GM18858 (cell line): ENCODE results near the gene ABCC1.

Source experiments
- ATAC-seq: cut with Tn5 transposase; IDR thresholded peaks from one replicate; pipeline ENCODE4 v1.9.1; 2021; ENCODE audit not compliant: unreplicated experiment

ABCC1 gene

DNA sequence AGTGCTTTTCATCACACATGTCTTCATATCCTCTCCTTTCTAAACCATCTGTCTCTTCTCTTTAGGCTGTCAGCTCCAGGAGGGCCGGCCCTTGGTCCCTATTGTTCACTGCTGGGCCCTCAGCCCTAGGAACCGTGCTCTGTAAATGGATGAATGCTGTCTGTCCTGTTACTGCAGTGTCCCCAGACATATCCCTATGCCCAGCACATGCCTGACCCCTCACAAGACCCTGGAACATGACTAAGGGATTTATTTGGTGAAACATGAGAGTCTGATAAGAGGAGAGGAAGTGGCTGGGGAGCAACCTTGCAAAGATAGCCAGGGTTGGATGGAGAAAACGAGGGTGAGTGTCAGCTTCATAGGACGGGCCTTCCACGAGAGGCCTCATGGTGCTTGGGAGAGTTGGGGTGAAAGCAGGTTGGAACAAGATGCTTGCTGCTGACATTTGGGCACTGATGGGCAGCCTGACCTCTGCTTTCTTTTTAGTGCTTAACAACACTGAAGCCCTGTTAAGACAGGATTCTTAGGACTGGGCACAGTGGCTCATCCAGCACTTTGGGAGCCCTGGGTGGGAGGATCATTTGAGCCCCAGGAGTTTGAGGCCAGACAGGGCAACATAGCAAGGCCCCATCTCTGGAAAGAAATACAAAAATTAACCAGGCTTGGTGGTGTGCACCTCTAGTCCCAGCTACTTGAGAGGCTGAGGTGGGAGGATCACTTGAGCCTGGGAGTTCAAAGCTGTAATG lies 39.0 kb downstream of the ABCC1 start:
- no peak for ATAC-seq

DNA sequence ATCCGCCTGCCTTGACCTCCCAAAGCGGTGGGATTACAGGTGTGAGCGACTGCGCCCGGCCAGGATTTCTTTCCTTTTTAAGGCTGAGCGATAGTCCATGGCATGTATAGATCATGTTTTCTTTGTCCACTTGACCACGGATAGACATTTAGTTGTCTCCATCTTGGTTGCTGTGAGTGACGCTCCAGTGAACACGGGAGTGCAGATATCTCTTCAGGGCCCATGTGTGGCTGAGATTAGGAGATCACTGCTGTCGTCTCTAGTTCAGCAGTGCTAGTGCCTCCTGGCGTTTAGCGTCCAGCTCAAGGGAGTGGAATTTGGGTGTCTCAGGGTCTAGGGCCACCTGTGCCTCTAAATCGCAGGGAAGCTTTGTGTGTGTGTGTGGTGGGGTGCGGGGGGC lies 41.5 kb downstream of the ABCC1 start:
- ATAC-seq: no peak

DNA sequence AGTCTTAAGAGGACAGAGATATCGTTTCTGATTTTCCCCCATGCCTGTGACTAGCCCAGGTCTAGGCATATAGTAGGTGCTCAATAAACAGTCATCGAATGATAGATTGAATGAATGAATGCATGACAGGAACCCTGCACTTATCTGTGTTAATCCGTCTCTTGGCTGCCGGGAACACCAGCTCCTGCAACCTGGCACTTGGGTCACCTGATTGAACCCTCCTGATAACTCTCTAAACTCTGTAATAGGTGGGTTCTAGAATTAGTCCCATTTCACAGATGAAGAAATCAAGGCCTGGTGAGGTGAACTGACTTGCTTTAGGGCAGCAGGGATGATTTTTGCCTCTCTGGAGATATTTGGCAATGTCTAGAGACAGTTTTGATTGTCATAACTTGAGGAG lies 43.7 kb downstream of the ABCC1 start:
- no peak for ATAC-seq

DNA sequence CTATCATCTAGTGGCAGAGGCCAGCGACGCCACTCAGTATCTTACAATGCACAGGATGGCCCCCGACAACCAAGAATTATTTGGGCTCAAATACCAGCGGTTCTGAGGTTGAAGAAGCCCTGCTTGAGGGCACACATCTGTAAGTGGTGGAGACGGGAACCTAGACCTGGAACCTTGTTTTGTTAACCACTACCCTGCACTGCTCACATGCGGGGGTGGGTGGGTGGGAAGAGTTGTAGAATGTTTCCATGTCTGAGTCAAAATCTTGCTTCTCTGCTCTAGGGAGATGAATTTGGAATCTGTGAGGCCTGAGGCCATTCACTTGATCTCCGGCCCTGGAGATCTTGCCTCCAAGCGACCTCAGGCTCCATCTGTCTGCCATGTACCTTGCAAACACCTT lies 44.1 kb downstream of the ABCC1 start:
- no peak for ATAC-seq

DNA sequence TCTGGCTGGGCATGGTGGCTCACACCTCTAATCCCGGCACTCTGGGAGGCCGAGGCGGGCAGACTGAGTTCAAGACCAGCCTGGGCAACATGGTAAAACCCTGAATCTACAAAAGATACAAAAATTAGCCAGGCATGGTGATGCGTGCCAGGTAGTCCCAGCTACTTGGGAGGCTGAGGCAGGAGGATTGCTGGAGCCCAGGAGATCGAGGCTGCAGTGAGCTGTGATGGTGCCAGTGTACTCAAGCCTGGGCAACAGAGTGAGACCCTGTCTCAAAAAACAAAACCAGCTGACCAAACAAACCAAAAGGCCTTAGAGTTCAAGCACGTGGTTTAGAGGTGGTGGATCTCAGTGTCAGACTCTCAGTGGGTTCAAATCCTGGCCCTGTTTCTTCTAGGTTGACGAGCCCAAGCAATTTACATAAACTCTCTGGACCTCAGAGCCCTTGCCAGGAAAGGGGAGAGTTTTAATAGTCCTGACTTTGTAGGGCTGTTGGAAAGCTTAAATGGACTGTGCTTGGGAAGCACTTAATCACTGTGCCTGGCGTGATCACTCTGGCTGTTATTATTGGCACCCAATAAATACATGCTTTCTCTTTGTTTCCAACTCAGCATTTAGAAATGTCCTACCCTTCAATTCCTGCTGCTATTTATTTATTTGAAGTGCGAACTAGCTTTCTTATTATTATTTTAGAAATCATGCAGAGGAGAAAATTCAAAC lies 44.7 kb downstream of the ABCC1 start:
- no peak for ATAC-seq

DNA sequence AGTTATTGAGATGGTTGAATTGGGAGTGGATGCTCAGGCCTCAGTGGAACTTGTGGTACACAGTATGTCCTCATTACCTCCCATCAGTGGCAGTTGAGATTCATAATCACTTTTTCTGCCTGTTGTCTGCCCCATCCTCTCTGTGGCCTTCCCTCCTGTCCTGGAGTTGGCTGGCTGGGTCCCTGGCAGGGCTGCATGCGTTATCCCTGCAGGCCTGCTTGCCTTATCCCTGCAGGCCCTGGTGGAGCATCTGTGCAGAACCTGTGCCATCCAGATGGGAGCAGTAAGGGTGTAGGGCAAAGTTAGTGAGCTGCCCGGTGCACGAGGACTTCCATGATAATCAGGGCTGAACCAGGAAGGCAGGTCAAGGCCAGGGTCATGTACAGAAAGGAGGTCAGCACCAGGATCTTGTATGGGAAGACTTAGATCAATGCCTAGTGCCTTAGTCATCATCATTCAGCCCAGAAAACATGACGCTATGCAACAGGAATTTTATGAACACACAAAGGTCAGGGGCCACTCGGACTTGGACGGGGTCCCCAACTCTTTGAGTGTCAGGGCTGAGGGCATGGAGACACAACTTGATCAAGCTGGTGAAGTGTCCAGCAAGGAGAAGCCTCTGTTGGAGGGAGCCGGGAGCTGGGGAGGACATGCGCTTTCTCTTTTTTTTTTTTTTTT lies 47.2 kb downstream of the ABCC1 start:
- no peak for ATAC-seq

DNA sequence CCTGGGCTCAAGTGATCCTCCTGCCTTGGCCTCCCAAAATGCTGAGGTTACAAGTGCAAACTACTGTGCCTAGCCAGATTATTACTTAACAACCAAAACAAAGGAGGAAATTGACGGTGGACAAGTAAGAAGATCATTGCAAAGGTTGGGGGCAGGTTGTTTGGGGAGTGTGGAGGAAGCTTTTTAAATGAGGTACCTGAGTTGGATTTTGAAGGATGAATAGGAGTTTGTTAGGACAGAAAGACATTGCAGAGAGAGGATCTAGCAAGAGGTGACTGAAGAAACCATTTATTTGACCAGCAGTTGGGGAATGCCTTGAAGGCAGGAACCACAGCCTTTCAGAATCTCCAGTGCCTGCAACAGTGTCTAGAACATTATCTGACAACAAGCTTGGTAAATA lies 51.3 kb downstream of the ABCC1 start:
- no peak for ATAC-seq

DNA sequence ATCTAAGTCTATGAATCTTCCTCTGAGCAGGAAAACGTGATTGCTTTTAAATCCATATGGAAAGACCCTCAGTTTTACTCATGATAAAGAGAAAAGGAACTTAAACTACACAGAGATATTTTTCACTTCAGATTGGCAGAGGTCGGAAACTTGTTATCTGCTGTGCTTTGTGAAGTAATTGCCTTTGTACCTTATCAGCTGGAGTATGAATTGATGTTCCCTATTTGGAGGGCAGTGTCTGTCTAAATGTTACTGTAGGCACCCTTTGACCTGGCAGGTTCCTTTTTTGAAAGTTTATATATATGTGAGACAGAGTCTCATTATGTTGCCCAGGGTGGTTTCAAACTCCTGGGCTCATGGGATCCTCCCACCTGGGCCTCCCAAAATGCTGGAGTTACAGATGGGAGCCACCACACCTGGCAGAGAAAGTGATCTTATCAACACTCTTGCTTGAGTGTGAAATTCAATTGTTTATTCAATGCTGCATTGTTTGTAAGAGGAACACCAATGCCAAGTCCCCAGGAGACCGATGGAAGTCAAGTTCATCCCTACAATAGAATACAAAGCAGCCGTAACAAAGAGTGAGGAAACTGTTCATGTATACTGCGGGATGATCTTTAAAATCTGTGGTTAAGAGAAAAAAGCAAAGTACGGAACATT lies 52.3 kb downstream of the ABCC1 start:
- ATAC-seq: no peak

DNA sequence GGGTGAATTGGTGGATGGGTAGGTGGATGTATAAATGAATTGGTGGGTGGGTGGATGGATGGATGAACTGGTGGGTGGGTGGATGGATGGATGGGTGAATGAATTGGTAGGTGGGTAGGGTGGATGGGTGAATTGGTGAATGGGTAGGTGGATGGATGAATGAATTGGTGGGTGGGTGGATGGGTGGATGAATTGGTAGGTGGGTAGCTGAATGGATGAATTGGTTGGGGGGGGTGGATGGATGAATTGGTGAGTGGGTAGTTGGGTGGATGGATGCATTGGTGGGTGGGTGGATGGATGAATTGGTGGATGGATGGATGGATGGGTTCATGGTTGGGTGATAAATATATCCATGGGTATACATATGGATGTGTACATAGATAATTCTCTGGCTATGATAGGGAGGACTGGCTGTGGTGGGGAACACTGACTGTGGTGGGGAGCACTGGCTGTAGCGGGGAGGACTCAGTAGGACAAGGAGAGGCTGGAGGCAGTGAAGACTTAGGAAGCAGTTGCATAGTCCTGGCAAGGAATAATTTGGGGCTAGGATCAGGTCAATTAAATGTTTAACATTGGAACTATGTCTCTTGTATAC lies 54.4 kb downstream of the ABCC1 start:
- no peak for ATAC-seq

DNA sequence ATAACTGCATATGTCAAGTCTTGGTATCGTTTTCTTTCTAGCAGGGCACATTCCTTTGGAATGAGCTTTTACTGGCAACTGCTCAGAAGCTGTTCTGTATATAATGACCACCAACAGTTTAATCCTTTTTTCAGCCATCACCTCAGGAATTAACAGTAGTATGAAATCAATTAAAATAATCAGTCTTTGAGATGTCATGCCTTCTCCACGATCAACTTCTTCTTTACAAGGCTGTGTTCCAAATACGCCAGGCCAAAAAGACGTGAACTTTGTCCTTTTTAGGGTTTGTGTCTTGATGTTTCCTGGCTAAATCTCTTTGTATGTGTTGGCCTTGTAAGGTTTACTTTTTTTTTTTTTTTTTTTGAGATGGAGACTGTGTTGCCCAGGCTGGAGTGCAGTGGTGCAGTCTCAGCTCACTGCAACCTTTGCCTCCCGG lies 54.9 kb downstream of the ABCC1 start:
- no peak for ATAC-seq

DNA sequence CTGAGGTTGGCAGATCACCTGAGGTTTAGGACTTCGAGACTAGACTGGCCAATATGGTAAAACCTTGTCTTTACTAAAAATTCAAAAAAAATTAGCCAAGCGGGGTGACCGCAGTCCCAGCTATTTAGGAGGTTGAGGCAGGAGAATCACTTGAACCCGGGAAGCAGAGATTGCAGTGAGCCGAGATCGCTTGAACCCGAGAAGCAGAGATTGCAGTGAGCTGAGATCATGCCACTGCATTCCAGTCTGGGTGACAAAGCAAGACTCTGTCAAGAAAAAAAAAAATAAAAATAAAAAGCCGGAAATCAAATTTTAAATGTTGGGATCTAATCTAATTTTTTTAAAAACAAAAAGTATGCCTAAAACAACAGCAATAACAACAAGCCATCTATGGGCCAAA lies 56.3 kb downstream of the ABCC1 start:
- ATAC-seq: no peak

DNA sequence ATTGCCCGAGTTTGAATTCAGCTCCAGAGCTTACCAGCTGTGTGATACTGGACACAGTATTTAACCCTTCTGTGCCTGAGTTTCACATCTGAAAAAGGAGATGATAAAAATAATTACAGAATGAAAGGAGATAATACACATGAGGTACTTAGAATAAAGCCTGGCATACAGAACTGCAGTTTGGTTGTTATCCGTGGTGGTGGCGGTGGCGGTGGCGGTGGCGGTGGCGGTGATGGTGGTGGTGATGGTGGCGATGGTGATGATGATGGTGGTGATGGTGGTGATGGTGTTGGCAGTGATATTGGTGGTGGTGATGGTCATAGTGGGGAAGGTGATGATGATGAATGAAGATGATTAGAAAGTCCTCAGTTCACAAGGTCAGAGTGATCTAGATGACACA lies 57.2 kb downstream of the ABCC1 start:
- ATAC-seq: no peak

DNA sequence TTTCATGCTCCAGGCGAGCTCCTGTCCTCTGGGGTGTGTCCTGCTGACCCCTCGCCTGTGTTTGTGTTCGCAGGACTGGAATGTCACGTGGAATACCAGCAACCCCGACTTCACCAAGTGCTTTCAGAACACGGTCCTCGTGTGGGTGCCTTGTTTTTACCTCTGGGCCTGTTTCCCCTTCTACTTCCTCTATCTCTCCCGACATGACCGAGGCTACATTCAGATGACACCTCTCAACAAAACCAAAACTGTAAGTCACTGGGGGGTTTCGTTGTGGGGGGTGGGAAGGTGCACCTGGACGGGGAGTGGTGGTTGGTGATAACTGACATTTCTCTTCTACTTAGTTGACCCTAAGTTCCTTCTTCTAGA lies 58.3 kb downstream of the ABCC1 start:
- peak; percentile 55 for ATAC-seq

DNA sequence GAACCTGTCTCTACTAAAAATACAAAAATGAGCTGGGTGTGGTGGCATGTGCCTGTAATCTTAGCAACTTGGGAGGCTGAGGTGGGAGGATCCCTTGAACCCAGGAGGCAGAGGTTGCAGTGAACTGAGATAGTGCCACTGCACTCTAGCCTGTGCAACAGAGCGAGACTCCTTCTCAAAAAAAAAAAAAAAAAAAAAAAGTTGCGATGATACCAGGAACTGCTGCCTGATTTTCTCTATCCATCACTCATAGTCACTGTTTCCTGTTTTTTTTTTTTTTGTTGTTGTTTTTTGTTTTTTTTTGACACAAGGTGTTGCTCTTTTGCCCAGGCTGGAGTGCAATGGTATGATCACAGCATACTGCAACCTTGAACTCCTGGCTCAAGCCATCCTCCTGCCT lies 59.2 kb downstream of the ABCC1 start:
- ATAC-seq: no peak

DNA sequence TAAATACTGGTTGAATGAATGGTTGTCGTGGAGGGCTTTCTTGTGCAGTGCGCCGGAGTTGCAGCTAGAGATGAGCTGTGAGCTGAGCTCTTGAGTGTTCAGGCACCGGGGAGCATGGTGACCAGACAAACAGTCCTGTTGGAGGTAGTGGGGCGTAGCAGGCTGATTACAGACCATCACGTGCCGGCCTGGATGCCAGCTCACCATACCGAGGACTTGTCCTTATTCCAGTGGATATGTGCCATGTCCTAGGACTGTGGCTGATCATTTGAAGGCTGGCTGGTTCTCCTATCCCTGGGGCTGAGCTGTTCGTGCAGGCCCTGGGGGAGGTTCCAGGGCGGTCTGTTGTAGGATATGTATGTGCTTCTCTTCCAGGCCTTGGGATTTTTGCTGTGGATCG lies 60.0 kb downstream of the ABCC1 start:
- no peak for ATAC-seq

DNA sequence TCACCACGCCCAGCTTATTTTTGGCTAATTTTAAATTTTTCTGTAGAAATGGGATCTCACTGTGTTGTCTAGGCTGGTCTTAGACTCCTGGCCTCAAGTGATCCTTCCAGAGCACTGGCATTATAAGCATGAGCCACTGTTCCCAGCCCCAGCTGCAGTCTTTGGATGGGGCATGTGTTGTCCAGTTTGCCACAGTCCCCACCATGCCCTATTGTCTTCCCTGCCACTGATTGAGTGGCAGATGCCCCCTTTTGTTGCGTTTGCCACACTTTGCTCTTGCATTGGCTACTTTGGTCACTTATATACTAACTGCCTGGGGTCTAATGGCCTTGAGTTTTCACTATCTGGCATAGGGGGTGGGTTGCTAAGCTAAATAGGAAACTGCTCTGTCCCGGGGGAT lies 60.8 kb downstream of the ABCC1 start:
- ATAC-seq: no peak

DNA sequence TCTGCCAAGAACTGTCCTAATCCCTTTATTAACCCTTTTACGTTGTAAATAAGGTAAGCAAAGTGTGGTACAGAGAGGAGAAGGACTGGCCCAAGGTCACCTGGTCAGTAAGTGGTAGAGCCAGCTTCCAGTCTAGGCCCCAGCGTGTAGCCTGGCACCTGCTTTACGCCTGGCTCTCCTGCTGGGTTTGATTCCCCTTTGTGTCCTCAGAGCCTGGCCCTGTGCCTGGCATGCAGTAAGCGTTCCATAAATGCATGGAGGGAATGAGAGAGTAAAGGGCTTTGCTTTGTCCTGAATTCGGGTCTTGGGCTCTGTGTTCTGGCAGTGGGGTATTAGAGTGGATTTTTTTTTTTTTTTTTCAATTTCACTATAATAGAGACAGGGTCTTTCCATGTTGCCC lies 62.7 kb downstream of the ABCC1 start:
- ATAC-seq: no peak

DNA sequence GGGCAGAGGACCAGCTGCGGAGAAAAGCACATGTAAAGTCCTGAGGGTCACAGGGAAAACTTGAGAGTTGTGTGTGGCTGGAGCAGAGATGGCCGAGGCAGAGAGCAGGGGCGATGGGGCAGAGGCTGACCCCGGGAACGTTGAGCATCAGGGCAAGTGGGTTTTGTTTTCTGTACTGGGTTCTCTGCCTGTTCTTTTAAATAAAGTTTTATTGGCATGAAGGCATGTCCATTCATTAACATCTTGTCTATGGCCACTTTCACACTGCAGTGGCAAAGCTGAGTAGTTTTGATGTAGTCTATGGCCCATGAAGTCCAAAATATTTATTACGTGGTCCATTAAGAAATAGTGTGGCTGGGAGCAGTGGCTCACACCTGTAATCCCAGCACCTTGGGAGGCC lies 64.4 kb downstream of the ABCC1 start:
- ATAC-seq: no peak

DNA sequence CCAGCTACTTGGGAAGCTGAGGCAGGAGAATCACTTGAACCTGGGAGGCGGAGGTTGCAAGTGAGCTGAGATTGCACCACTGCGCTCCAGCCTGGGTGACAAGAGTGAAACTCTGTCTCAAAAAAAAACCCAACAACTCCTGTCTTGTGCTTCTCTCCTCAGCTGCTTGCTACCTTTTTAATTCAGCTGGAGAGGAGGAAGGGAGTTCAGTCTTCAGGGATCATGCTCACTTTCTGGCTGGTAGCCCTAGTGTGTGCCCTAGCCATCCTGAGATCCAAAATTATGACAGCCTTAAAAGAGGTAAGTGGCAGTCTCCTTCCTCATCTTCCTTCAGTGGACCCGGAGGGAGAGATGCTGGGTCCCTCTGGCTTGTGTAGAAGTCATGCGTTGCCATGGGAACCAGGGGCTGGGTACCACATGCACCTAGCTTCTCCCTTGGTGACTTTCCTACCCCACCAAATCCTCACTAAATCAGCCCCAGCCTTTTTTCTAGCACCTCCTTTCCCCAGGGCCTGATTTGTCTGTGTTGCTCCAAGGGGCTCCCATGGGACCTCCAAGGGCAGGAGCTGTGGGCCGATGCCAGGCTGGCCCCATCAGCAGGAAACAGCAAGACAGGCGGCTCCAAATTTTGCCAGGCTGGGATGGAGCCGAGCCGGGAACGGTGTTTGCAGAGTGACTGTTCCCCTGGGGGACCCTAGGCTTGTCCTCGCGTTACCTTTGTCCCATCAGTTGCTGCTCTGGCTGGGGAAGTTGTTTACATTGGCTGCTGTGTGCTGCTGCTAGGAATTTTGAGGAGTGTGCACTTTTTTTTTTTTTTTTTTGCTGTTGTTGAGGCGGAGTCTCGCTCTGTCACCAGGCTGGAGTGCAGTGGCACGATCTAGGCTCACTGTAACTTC lies 65.2 kb downstream of the ABCC1 start:
- no peak for ATAC-seq

DNA sequence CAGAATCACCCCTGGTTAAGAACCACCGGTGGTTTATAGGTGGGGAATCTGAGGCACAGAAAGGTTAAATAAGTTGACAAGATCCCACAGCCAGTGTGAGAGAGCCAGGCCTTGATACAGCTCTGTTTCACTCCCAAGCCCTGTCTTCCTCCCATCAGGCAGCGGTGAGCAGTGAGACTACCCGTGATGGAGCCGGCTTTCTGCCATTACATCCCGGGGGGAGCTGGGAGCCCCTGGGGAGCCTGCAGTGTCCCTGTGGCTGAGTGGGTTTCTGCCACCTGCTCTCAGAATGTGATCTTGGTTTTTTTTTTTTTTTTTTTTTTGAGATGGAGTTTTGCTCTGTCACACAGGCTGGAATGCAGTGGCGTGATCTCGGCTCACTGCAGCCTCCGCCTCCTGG lies 66.4 kb downstream of the ABCC1 start:
- no peak for ATAC-seq
